Colonic mucosa (tissue), 4 donors: Measurements from ENCODE around the gene BFSP1. TPM values are rescaled to one million over a fixed set of nuclear protein-coding genes. Genes with fewer than 3 reads are reported as not detected.

Source experiments
- DNase-seq: peaks from one replicate; pipeline ENCODE4 v3.0.0-alpha.2; 2020
- H3K27ac ChIP-seq: fragments of 200-600 bp; one replicate; pipeline ENCODE4 v1.8.0; 2021
- H3K27me3 ChIP-seq: fragments of 200-600 bp; one replicate; pipeline ENCODE4 v1.8.0; 2021
- H3K36me3 ChIP-seq: fragments of 200-600 bp; one replicate; pipeline ENCODE4 v1.8.0; 2021
- H3K4me1 ChIP-seq: fragments of 200-600 bp; one replicate; pipeline ENCODE4 v1.8.0; 2021; ENCODE audit warnings: mild to moderate bottlenecking
- H3K4me3 ChIP-seq: fragments of 200-600 bp; one replicate; pipeline ENCODE4 v1.8.0; 2021
- H3K9ac ChIP-seq, 2 donors: one replicate each; pipeline ENCODE4 v1.7.0; 2013; ENCODE audit warnings: control low read depth in 2 of 2, low read depth in 2 of 2, low read length in 2 of 2
- H3K9me3 ChIP-seq: fragments of 200-600 bp; one replicate; pipeline ENCODE4 v1.8.0; 2021
- CTCF ChIP-seq: fragments of 200-600 bp; IDR thresholded peaks from one replicate; pipeline ENCODE4 v1.8.0; 2022; ENCODE audit warnings: antibody characterized with exemption, mild to moderate bottlenecking
- intact Hi-C: fragments of 100-400 bp; cut with DNase I; formaldehyde crosslinking; loops from one replicate; pipeline ENCODE4 v1.14.1; 2022
- total RNA-seq, 2 donors: library from RNA; stranded (reverse); fragmentation: NEBNext Ultra II Directional in 1 of 2; extraction: Animal tissue kit (Norgen Biotek cat#: 25700) in 1 of 2; gene quantifications; one replicate each; pipeline ENCODE4 v1.2.1, GENCODE V29; 2021
- donor health status: healthy.
- donor health status: DM: no; HTN: no; CAD: no.
- donor health status: DM: no; HTN: no; CAD: no.

The BFSP1 gene
- total RNA-seq, 2 donors from 2014 or later = 0.50 to 0.59 TPM

- no peak overlapping the region for H3K9ac ChIP-seq
These were observed 32.5 kb downstream of the BFSP1 start for GRCh38 chr20:17498641-17499040.

GRCh38 chr20:17497821-17498580, 33.2 kb downstream of the BFSP1 start:
- no peaks in the 10 kb centered on the region for H3K9me3 ChIP-seq
- intact Hi-C loops = no loop called here
- no peaks in the 10 kb centered on the region for H3K4me1 ChIP-seq
- no peaks in the 10 kb centered on the region for H3K36me3 ChIP-seq
- H3K4me3 ChIP-seq = no peak overlapping the region
- no peak overlapping the region for H3K9ac ChIP-seq
- no peak for TF ChIP-seq CTCF
- H3K27ac ChIP-seq = no peak overlapping the region
- no peaks in the 10 kb centered on the region for H3K27me3 ChIP-seq
- DNase-seq = no peak

More at GRCh38 chr20:17498641-17499040, 32.5 kb downstream of the BFSP1 start:
- Histone ChIP-seq H3K4me1 (no peaks in the 10 kb centered on the region), H3K27ac (no peak overlapping the region), H3K9me3 (no peaks in the 10 kb centered on the region), H3K4me3 (no peak overlapping the region), H3K27me3 (no peaks in the 10 kb centered on the region), H3K36me3 (no peaks in the 10 kb centered on the region)
- no peak for DNase-seq
- TF ChIP-seq CTCF = no peak
- intact Hi-C loops = no loop called here

GRCh38 chr20:17495826-17496225, 35.4 kb downstream of the BFSP1 start:
- no peak for TF ChIP-seq CTCF
- H3K9me3 ChIP-seq = no peaks in the 10 kb centered on the region
- no peak for DNase-seq
- no peaks in the 10 kb centered on the region for H3K27me3 ChIP-seq
- H3K9ac ChIP-seq = no peak overlapping the region
- H3K36me3 ChIP-seq = no peaks in the 10 kb centered on the region
- no peaks in the 10 kb centered on the region for H3K4me1 ChIP-seq
- intact Hi-C loops = no loop called here
- no peak overlapping the region for H3K27ac ChIP-seq
- H3K4me3 ChIP-seq = no peak overlapping the region

- no peak overlapping the region for H3K4me3 ChIP-seq
- DNase-seq = no peak
- H3K27me3 ChIP-seq = no peaks in the 10 kb centered on the region
- intact Hi-C loops = no loop called here
- no peak for TF ChIP-seq CTCF
- H3K36me3 ChIP-seq = no peaks in the 10 kb centered on the region
- H3K4me1 ChIP-seq = no peaks in the 10 kb centered on the region
- no peak overlapping the region for H3K27ac ChIP-seq
- no peaks in the 10 kb centered on the region for H3K9me3 ChIP-seq
- H3K9ac ChIP-seq = no peak overlapping the region
These were observed 37.0 kb downstream of the BFSP1 start for GRCh38 chr20:17494201-17494600.

- no peak for DNase-seq
- no peaks in the 10 kb centered on the region for H3K27me3 ChIP-seq
These were observed 38.0 kb downstream of the BFSP1 start for GRCh38 chr20:17493173-17493572.

More at GRCh38 chr20:17493173-17493572, 38.0 kb downstream of the BFSP1 start:
- Histone ChIP-seq H3K36me3 (no peaks in the 10 kb centered on the region), H3K4me1 (no peaks in the 10 kb centered on the region), H3K9ac (no peak overlapping the region), H3K9me3 (no peaks in the 10 kb centered on the region), H3K4me3 (no peak overlapping the region), H3K27ac (no peak overlapping the region)
- intact Hi-C loops = no loop called here
- no peak for TF ChIP-seq CTCF
